ACHN (cell line): ENCODE results near the gene TGIF2.
A peak's percentile ranks its signal among the peaks of the same experiment; 100 is the strongest.

Experiments
- DNase-seq: peaks from one replicate; pipeline ENCODE4 v3.0.0-alpha.2; 2015
- in situ Hi-C: cut with HindIII; loops from 2 replicates; pipeline ENCODE4 v1.10.0; 2017; ENCODE audit warnings: low sequenced_read_pairs, low pct_ligation_motif_present, low pct_unique_long_range_greater_than_20kb

TGIF2 gene

GRCh38 chr20:36572701-36573102 is 695 bp upstream of the TGIF2 start:
- DNase-seq: no peak
- in situ Hi-C loops: no loop called here

GRCh38 chr20:36573798-36574365 is 485 bp downstream of the TGIF2 start:
- DNase-seq: no peak
- in situ Hi-C loops: no loop called here

- in situ Hi-C loops: no loop called here
- DNase-seq: peak; percentile 48
These were observed 1.2 kb downstream of the TGIF2 start for GRCh38 chr20:36574366-36575135.

GRCh38 chr20:36576081-36576445 is 2.7 kb downstream of the TGIF2 start:
- no peak for DNase-seq
- in situ Hi-C loops: no loop called here

GRCh38 chr20:36578356-36579041 is 5.1 kb downstream of the TGIF2 start:
- in situ Hi-C loops: no loop called here
- no peak for DNase-seq

GRCh38 chr20:36579996-36580545 is 6.7 kb downstream of the TGIF2 start:
- DNase-seq: peak; percentile 65
- in situ Hi-C loops: no loop called here

GRCh38 chr20:36582322-36582721 is 8.9 kb downstream of the TGIF2 start:
- in situ Hi-C loops: no loop called here
- DNase-seq: no peak

GRCh38 chr20:36582821-36583220 is 9.4 kb downstream of the TGIF2 start:
- in situ Hi-C loops: no loop called here

GRCh38 chr20:36584018-36584481 is 10.7 kb downstream of the TGIF2 start:
- DNase-seq: no peak
- in situ Hi-C loops: no loop called here

More at GRCh38 chr20:36582821-36583220, 9.4 kb downstream of the TGIF2 start:
- no peak for DNase-seq

GRCh38 chr20:36585410-36586125 is 12.2 kb downstream of the TGIF2 start:
- no peak for DNase-seq
- in situ Hi-C loops: no loop called here

- no peak for DNase-seq
- in situ Hi-C loops: no loop called here
These were observed 14.1 kb downstream of the TGIF2 start for GRCh38 chr20:36587388-36588070.

- in situ Hi-C loops: no loop called here
- DNase-seq: no peak
These were observed 17.9 kb downstream of the TGIF2 start for GRCh38 chr20:36591281-36591680.

GRCh38 chr20:36591854-36592641 is 18.7 kb downstream of the TGIF2 start:
- in situ Hi-C loops: no loop called here
- no peak for DNase-seq

GRCh38 chr20:36593347-36593929 is 20.0 kb downstream of the TGIF2 start:
- in situ Hi-C loops: no loop called here
- no peak for DNase-seq

- no peak for DNase-seq
- in situ Hi-C loops: no loop called here
These were observed 26.5 kb downstream of the TGIF2 start for GRCh38 chr20:36599912-36600345.

- in situ Hi-C loops: no loop called here
- DNase-seq: no peak
These were observed 28.1 kb downstream of the TGIF2 start for GRCh38 chr20:36601540-36601939.

- in situ Hi-C loops: no loop called here
- no peak for DNase-seq
These were observed 31.6 kb downstream of the TGIF2 start for GRCh38 chr20:36604952-36605398.
